RWPE2 (cell line): Measurements from ENCODE around the gene POU2F3.

Experiments
- ATAC-seq: fragments of 200-7000 bp; cut with Tn5 transposase; 3 replicates; pipeline ENCODE4 v1.9.1; 2021; ENCODE audit warnings: low read depth
- DNase-seq: peaks from one replicate; pipeline ENCODE4 v3.0.0-alpha.2; 2020; ENCODE audit warnings: low spot score
- H3K27ac ChIP-seq: fragments of 450-650 bp; 2 replicates; pipeline ENCODE4 v1.5.1; 2017; ENCODE audit warnings: mild to moderate bottlenecking; ENCODE audit not compliant: poor library complexity, severe bottlenecking
- H3K27me3 ChIP-seq: fragments of 250-450 bp; sonication (Bioruptor Pico); 2 replicates; pipeline ENCODE4 v1.5.1; 2021; ENCODE audit warnings: mild to moderate bottlenecking, moderate library complexity; ENCODE audit not compliant: insufficient read depth, poor library complexity, severe bottlenecking
- H3K36me3 ChIP-seq: fragments of 250-450 bp; sonication (Bioruptor Pico); 2 replicates; pipeline ENCODE4 v1.5.1; 2020; ENCODE audit warnings: low read depth, mild to moderate bottlenecking, moderate library complexity
- H3K4me1 ChIP-seq: fragments of 250-450 bp; sonication (Bioruptor Pico); 2 replicates; pipeline ENCODE4 v1.5.1; 2021; ENCODE audit warnings: mild to moderate bottlenecking, moderate library complexity; ENCODE audit not compliant: insufficient read depth, poor library complexity, severe bottlenecking
- H3K4me3 ChIP-seq: fragments of 250-450 bp; sonication (Bioruptor Pico); 2 replicates; pipeline ENCODE4 v1.5.1; 2021; ENCODE audit warnings: mild to moderate bottlenecking, moderate library complexity; ENCODE audit not compliant: severe bottlenecking
- H3K9me3 ChIP-seq: fragments of 250-450 bp; sonication (Bioruptor Pico); 2 replicates; pipeline ENCODE4 v1.5.1; 2021; ENCODE audit warnings: mild to moderate bottlenecking, moderate library complexity; ENCODE audit not compliant: severe bottlenecking
- CTCF ChIP-seq: fragments of 450-650 bp; IDR thresholded peaks from one replicate; pipeline ENCODE4 v1.5.1; 2017; ENCODE audit warnings: mild to moderate bottlenecking, moderate library complexity; ENCODE audit not compliant: poor library complexity, severe bottlenecking

The POU2F3 gene

GRCh38 chr11:120256178-120256577, 16.2 kb downstream of the POU2F3 start:
- H3K9me3 ChIP-seq, result no peaks in the 10 kb centered on the region
- H3K4me3 ChIP-seq, result no peak overlapping the region
- H3K4me1 ChIP-seq, result no peaks in the 10 kb centered on the region
- no peak overlapping the region for H3K27ac ChIP-seq
- H3K36me3 ChIP-seq, result no peaks in the 10 kb centered on the region
- ATAC-seq (no peak), DNase-seq (no peak)
- H3K27me3 ChIP-seq, result peaks cover 19% of the 10 kb centered on the region
- TF ChIP-seq CTCF, result no peak

- Histone ChIP-seq H3K9me3 (no peaks in the 10 kb centered on the region), H3K4me3 (no peak overlapping the region), H3K4me1 (no peaks in the 10 kb centered on the region), H3K27ac (no peak overlapping the region), H3K27me3 (peaks cover 19% of the 10 kb centered on the region), H3K36me3 (no peaks in the 10 kb centered on the region)
- DNase-seq (no peak), ATAC-seq (no peak)
- no peak for TF ChIP-seq CTCF
Measured at GRCh38 chr11:120256779-120257178, 16.8 kb downstream of the POU2F3 start.

DNA sequence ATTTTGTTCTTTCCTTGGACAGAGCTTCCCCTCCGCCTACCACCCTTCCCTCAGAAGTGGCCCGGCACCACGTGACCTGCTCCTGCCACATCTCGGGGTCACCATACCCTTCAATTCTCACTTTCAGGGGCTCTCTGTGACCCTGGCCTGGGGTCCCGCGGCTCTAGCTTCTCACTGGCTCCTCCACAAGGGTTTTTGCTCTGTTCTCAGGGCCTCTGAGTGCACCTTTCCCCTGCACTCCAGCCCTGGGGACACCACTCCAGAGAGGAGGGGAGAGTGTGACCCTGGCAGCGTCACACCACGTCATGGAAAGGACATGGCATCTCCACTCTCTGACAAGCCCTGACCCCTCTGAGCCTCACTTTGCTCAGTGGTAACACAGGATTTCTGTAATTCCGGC, 17.4 kb downstream of the POU2F3 start:
- TF ChIP-seq CTCF, result no peak
- Histone ChIP-seq H3K27me3 (peaks cover 19% of the 10 kb centered on the region), H3K9me3 (no peaks in the 10 kb centered on the region), H3K4me3 (no peak overlapping the region), H3K36me3 (no peaks in the 10 kb centered on the region), H3K4me1 (no peaks in the 10 kb centered on the region), H3K27ac (no peak overlapping the region)
- ATAC-seq, result no peak
- DNase-seq, result no peak

GRCh38 chr11:120258661-120259060, 18.7 kb downstream of the POU2F3 start:
- ATAC-seq (no peak), DNase-seq (no peak)
- H3K27me3 ChIP-seq, result peaks cover 19% of the 10 kb centered on the region
- H3K4me3 ChIP-seq, result no peak overlapping the region
- H3K9me3 ChIP-seq, result no peaks in the 10 kb centered on the region
- no peaks in the 10 kb centered on the region for H3K4me1 ChIP-seq
- H3K36me3 ChIP-seq, result no peaks in the 10 kb centered on the region
- no peak for TF ChIP-seq CTCF
- no peak overlapping the region for H3K27ac ChIP-seq

GRCh38 chr11:120259241-120259640, 19.3 kb downstream of the POU2F3 start:
- Histone ChIP-seq H3K27me3 (peaks cover 19% of the 10 kb centered on the region), H3K9me3 (no peaks in the 10 kb centered on the region), H3K36me3 (no peaks in the 10 kb centered on the region), H3K27ac (no peak overlapping the region), H3K4me1 (no peaks in the 10 kb centered on the region), H3K4me3 (no peak overlapping the region)
- ATAC-seq (no peak), DNase-seq (no peak)
- TF ChIP-seq CTCF, result no peak
